GM18861 (cell line): ENCODE results near the gene GPX5.
"Not testable (repeated sequence)": the region's sequence is repeated elsewhere in the genome, so short reads cannot be mapped to it uniquely, and the experiment has no call there.

ENCODE experiments used
- ATAC-seq: cut with Tn5 transposase; IDR thresholded peaks from one replicate; pipeline ENCODE4 v1.9.1; 2021; ENCODE audit not compliant: unreplicated experiment

GPX5 gene

GRCh38 chr6:28525496-28526039, at the start of gene GPX5:
Gene GPX5, plus strand, starts transcription at chr6:28525881. Its CDS starts 133 bp downstream, at chr6:28526014.
- ATAC-seq: no peak

- no peak for ATAC-seq
Observed at GRCh38 chr6:28478518-28478917, 47.2 kb upstream of the GPX5 start.

GRCh38 chr6:28480253-28480932, 45.3 kb upstream of the GPX5 start:
- ATAC-seq: no peak

DNA sequence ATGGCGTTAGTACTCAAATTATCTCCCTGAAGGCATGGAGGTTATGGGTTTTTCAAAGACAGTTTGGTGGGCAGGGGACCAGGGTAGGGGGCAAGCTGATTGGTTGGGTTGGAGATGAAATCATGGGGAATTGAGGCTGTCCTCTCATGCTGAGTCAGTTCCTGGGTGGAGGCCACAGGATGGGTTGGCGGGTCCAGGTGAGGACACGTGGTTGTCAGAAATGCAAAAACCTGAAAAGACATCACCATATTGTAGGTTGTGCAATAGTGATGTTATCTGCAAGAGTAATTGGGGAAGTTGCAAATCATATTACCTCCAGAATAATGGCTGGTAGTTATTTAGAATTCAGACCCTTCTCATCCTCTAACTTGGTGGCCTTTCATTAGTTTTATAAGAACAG, 40.2 kb upstream of the GPX5 start:
- no peak for ATAC-seq

- ATAC-seq: no peak
Observed at GRCh38 chr6:28486533-28486932, 39.1 kb upstream of the GPX5 start.

DNA sequence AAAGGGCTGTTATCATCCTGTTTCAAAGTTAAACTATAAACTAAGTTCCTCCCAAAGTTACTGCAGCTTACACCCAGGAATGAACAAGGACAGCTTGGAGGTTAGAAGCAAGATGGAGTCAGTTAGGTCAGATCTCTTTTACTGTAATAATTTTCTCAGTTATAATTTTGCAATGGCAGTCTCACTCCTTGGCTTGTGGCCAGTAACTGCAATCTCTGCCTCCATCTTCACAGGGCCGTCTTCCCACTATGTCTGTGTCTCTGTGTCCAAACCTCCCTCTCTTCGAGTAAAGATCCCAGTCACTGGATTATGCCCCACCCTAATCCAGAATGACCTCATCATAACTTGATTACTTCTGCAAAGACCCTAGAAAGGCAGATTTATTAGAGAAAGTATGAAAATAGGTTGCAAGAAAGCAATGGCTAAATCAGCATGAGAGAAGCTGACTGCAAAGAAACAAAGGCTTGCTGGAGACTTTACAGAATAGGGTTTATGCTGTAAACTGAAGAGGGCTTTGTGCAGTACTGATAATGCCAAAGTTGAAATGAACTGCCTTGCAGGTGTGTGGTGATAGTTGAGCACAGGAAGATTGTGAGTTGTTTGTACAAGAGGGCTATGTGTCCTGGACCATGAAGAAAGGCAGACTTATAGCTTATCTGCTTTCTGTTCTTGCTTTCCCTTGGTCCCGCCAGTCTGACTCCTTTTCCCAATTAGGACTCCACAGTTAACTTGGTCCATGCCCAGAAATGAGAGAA, 38.5 kb upstream of the GPX5 start:
- no peak for ATAC-seq

DNA sequence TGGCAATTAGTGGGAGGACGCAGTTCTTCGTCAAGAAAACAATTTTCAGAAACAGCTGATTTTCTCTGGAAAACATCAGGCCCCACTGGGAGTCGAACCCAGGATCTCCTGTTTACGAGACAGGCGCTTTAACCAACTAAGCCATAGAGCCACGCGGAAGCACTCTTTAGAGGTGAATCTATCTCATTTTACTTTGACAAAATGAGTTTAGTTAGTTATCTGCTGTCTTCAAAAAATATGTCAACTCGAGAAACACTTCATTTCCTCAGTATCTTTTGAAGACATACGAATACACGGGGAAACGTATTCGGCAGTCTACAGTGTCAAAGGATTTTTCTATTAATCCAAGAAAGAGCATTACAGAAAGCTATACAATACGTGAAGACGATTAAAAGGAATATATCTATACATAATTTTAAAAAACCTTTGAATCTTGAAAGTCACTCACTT, 36.7 kb upstream of the GPX5 start:
- no peak for ATAC-seq

DNA sequence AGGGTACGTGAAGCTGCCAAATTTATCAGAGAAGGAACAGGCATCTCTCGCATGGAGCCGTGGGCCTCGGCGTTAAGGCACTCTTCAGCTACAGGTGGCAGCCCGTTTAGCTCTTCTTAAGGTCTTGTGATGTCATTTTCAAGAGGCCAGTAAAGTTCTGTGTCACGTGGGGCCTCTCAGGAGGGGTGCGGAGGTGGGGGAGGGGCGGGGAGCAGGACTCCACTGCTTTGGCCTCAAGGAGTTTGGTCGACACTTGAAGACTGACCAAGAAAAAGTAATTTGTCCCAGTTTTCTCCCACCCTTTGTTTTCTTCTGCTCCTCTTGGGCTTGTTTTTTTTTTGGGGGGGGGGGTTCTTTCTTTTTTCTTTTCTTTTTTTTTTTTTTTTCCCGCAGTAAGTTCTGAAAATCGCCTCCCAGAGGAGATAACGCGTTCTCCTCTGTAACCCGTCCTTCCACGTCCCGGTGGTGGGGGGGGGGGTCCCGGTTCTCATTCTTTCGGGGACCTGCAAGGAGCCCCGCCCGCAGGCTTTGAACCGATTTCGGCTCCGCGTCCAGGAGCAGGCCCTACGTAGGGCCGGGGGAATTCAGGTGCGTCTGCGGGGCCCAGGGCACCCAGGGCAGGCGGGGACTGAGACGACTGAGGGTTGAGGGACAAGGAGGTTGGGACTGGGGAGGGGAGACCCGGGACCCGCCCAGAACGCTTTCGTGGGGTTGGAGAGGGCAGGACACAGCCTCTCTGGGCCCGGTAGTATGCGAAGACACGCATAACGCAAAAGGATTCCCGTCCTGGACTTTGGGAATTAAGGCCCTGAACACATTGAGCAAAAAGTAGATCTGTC, 36.1 kb upstream of the GPX5 start:
- ATAC-seq: no peak

DNA sequence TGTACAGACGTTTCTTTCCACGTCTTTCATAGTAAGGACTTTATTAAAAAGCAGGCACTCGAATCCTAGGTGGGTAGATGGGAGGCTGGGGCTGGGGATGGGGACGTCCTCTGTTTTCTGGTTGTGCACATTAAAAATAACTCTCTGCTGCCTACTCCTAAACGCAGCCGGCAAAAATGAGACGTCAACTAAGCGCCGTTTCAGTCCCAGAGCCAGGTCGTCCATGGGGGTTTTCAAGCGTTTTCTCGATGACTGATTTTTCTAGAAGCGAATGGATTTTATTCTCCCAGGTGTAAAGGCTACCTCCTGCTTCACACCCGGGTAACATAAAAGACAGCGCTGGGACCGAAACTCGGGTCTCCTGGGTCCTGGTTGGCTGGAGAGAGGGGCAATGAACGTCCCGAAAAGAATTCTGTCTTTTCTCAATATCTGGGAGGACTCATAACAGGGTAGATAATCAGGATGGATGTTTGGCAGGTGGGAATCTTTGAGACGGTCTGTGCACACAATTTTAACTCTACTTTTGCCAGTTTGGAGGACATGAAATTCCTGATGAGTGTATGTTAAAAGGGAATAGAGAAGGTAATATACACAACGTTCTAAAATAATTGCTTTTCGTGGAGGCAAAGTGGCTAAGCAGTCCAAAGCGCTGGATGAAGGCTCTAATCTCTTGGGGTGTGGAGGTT, 35.3 kb upstream of the GPX5 start:
- ATAC-seq: no peak

GRCh38 chr6:28491984-28492317, 33.7 kb upstream of the GPX5 start:
- ATAC-seq: no peak

GRCh38 chr6:28496099-28496779, 29.4 kb upstream of the GPX5 start:
- no peak for ATAC-seq

DNA sequence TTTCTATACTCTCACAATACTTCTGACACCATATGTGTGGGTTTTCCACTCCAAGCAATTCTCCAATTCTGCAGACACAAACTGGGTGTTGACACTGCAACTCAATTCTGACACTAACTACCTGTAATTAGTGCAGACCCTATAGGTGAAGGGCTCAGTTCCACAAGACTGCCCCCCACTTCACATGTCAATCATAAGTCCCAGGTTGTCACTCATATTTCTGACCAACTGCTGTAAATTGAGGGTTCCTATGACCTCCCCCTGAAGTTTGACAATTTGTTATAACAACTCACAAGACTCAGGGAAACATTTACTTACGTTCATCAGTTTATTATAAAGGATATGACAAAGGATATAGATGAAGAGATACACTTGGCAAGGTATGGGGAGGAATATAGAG, 28.4 kb upstream of the GPX5 start:
- no peak for ATAC-seq

- no peak for ATAC-seq
Observed at GRCh38 chr6:28497893-28498292, 27.8 kb upstream of the GPX5 start.

DNA sequence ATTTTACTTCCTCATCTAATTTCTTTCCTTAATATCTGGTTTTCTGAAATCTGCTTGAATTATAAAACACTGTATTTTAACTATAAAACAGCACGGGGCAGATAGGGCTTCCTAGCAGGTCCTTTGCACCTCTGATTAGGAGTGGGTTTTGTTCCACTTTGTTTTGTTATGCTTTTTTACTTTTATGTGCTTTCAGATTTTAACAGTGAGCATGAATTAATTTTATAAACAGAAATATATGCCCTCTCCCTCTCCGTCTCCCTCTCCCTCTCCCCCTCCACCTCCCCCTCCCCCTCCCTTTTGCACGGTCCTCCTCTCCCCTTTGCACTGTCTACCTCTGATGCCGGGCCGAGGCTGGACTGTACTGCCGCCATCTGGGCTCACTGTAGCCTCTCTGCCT, 24.4 kb upstream of the GPX5 start:
- no peak for ATAC-seq

DNA sequence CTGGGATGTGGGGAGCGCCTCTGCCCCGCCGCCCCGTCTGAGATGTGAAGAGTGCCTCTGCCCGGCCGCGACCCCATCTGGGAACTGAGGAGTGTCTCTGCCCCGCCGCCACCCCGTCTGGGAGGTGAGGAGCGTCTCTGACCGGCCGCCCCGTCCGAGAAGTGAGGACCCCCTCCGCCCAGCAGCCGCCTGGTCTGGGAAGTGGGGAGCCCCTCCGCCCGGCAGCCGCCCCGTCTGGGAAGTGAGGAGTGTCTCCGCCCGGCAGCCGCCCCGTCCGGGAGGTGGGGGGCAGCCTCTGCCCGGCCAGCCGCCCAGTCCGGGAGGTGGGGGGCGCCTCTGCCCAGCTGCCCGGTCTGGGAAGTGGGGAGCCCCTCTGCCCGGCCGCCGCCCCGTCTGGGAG, 23.5 kb upstream of the GPX5 start:
- not testable (repeated sequence) for ATAC-seq

- ATAC-seq: not testable (repeated sequence)
Observed at GRCh38 chr6:28502709-28503305, 22.9 kb upstream of the GPX5 start.

GRCh38 chr6:28505733-28506132, 19.9 kb upstream of the GPX5 start:
- ATAC-seq: no peak

DNA sequence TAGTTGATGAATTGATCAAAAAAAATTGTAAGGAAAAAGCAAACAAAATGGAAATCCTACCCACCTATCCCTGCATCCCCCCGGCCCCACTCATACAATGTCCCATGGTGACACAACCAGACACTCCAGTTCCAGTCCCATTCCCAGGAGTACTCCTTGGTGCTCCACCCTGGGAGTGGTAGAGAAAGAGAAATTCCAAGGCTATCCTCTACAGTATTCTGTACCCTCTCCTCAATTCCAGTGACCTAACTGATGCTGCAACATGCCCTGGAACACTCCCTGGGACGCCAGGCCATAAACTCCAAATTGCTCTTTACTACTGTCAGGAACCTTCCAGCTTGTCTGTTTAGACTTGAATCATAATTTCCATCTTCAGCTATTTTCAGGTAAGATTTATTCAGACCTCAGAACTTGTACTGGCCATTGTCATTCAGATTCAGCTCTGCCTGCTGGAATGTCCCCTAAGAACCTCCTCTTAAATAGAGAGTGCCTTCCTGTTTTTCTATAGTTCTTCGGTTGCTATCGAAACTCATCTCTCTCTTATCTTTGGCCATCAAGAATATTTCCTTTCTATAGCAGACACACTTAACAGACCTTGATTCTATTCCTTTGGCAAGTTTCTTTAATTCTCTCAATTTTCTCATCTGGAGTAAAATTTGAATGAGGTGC, 18.7 kb upstream of the GPX5 start:
- no peak for ATAC-seq

DNA sequence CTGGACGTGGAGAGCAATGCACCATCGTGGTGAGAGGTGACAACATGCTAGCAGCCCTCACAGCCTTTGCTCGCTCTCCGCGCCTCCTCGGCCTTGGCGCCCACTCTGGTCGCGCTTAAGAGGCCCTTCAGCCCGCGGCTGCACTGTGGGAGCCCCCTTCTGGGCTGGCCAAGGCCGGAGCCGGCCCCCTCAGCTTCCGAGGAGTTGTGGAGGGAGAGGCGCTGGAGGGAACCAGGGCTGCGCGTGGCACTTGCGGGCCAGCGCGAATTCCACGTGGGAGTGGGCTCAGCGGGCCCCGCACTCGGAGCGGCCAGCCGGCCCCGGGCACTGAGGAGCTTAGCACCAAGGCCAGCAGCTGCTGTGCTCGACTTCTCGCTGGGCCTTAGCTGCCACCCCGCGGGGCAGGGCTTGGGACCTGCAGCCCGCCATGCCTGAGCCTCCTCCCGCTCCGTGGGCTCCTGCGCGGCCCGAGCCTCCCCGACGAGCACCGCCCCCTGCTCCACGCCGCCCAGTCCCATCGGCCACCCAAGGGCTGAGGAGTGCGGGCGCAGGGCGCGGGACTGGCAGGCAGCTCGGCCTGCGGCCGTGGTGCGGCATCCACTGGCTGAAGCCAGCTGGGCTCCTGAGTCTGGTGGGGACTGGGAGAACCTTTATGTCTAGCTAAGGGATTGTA, 13.9 kb upstream of the GPX5 start:
- ATAC-seq: no peak
